Measurements from ENCODE around the gene DEAF1.

Gene DEAF1

GRCh38 chr11:641806-642370, 53.1 kb downstream of the DEAF1 start:
- DNase-seq: no peak

- DNase-seq: no peak
Observed at GRCh38 chr11:640021-640706, 54.9 kb downstream of the DEAF1 start.

GRCh38 chr11:639332-639955, 55.6 kb downstream of the DEAF1 start:
- DNase-seq: no peak

- DNase-seq: no peak
Observed at GRCh38 chr11:638631-639331, 56.2 kb downstream of the DEAF1 start.

- DNase-seq: no peak
Observed at GRCh38 chr11:637593-638521, 57.2 kb downstream of the DEAF1 start.

GRCh38 chr11:637333-637592, 57.8 kb downstream of the DEAF1 start:
- DNase-seq: no peak

GRCh38 chr11:636511-637332, 58.3 kb downstream of the DEAF1 start, which contains the start of gene DRD4:
TSS of gene DRD4 (plus strand) at chr11:637269. CDS start at chr11:637305, 36 bp downstream.
- no peak for DNase-seq

GRCh38 chr11:635945-636510, 59.0 kb downstream of the DEAF1 start:
- DNase-seq: no peak

- no peak for DNase-seq
Observed at GRCh38 chr11:630871-631270, 64.2 kb downstream of the DEAF1 start.

GRCh38 chr11:629237-629583, 65.8 kb downstream of the DEAF1 start:
- DNase-seq: no peak

- no peak for DNase-seq
Observed at GRCh38 chr11:628056-628455, 67.0 kb downstream of the DEAF1 start.

GRCh38 chr11:627308-627576, 67.8 kb downstream of the DEAF1 start:
- DNase-seq: no peak

- no peak for DNase-seq
Observed at GRCh38 chr11:626475-627307, 68.3 kb downstream of the DEAF1 start, which contains the start of gene SCT. TSS of gene SCT (minus strand) at chr11:627181. CDS start at chr11:627143, 38 bp downstream.

- DNase-seq: no peak
Observed at GRCh38 chr11:625636-626268, 69.3 kb downstream of the DEAF1 start.

- no peak for DNase-seq
Observed at GRCh38 chr11:624705-625635, 70.1 kb downstream of the DEAF1 start, which contains the start of gene CDHR5. TSS of gene CDHR5 (minus strand) at chr11:624955. CDS start at chr11:624902, 53 bp downstream.

- DNase-seq: no peak
Observed at GRCh38 chr11:623999-624704, 70.9 kb downstream of the DEAF1 start.

GRCh38 chr11:623349-623869, 71.6 kb downstream of the DEAF1 start:
- no peak for DNase-seq

- no peak for DNase-seq
Observed at GRCh38 chr11:621838-622237, 73.2 kb downstream of the DEAF1 start.
